Vagina (tissue), 2 donors: ENCODE measurements around the gene CNTNAP5. TPM values are rescaled to one million over a fixed set of nuclear protein-coding genes. Genes with fewer than 3 reads are reported as not detected.

Experiments
- DNase-seq, 2 donors: peaks; one replicate each; pipeline ENCODE4 v3.0.0-alpha.2; 2017; ENCODE audit errors: extremely low spot score in 2 of 2
- H3K27ac ChIP-seq: fragments of 200-600 bp; sonication (generic); one replicate; pipeline ENCODE4 v1.5.1; 2019
- H3K27me3 ChIP-seq: fragments of 200-600 bp; sonication (generic); one replicate; pipeline ENCODE4 v1.5.1; 2019
- H3K36me3 ChIP-seq, 2 donors: fragments of 200-600 bp; sonication (generic); one replicate each; pipeline ENCODE4 v1.5.1; 2017 to 2019
- H3K4me1 ChIP-seq: fragments of 200-600 bp; sonication (generic); one replicate; pipeline ENCODE4 v1.5.1; 2019
- H3K4me3 ChIP-seq, 2 donors: fragments of 200-600 bp; sonication (generic); 1 replicate in 1 of 2; 2 replicates in 1 of 2; pipeline ENCODE4 v1.5.1; 2016 to 2019
- H3K9me3 ChIP-seq: fragments of 200-600 bp; sonication (generic); one replicate; pipeline ENCODE4 v1.5.1; 2019
- POLR2A ChIP-seq, 2 donors: fragments of 450-650 bp; IDR thresholded peaks; one replicate each; pipeline ENCODE4 v1.6.1; 2017; ENCODE audit warnings: antibody characterized with exemption in 2 of 2, mild to moderate bottlenecking in 2 of 2, moderate library complexity in 2 of 2
- POLR2AphosphoS5 ChIP-seq, 2 donors: sonication (generic); formaldehyde crosslinking; IDR thresholded peaks; one replicate each; pipeline ENCODE4 v1.9.0; 2017; ENCODE audit warnings: antibody characterized with exemption in 2 of 2, mild to moderate bottlenecking in 2 of 2, low read depth in 1 of 2; ENCODE audit not compliant: insufficient read depth in 1 of 2
- intact Hi-C: fragments of 100-400 bp; cut with DNase I; formaldehyde crosslinking; loops from one replicate; pipeline ENCODE4 v1.15.1; 2023
- total RNA-seq: library from RNA; depleted of rRNA; stranded (reverse); fragments of >200 nt; gene quantifications from one replicate; pipeline ENCODE4 v1.2.3, GENCODE V29; 2016
- TF ChIP-seq, protein P1 (sequence below), 3 experiments: fragments of 450-650 bp in 2 of 3; fragments of 200-600 bp in 1 of 3; sonication (generic) in 1 of 3; IDR thresholded peaks; one replicate each; pipeline ENCODE4 v1.5.1; 2017 to 2019; ENCODE audit warnings: antibody characterized with exemption in 3 of 3, mild to moderate bottlenecking in 2 of 3, moderate library complexity in 2 of 3

The CNTNAP5 gene
- total RNA-seq, 1 donor from 2014 or later = not detected

DNA sequence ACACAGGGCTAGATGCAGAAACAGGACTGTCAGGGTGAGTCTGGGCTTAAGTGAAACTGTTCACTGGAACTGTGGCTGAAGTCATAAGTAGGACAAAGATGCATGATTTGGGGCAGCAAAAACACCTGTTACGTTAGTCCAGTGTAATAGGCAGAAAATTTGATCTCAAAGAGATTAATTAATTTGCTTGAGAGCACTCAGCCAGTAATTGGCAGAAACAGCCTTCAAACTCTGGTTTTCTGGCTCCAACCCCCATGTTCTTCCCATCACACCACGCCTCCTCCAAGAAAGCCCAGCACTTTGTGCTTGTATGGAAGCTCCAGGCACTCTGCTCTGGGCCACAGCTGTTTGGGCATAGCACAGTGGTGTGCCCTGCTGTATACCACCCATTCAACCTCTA is 54.0 kb downstream of the CNTNAP5 start:
- DNase-seq = no peak

DNA sequence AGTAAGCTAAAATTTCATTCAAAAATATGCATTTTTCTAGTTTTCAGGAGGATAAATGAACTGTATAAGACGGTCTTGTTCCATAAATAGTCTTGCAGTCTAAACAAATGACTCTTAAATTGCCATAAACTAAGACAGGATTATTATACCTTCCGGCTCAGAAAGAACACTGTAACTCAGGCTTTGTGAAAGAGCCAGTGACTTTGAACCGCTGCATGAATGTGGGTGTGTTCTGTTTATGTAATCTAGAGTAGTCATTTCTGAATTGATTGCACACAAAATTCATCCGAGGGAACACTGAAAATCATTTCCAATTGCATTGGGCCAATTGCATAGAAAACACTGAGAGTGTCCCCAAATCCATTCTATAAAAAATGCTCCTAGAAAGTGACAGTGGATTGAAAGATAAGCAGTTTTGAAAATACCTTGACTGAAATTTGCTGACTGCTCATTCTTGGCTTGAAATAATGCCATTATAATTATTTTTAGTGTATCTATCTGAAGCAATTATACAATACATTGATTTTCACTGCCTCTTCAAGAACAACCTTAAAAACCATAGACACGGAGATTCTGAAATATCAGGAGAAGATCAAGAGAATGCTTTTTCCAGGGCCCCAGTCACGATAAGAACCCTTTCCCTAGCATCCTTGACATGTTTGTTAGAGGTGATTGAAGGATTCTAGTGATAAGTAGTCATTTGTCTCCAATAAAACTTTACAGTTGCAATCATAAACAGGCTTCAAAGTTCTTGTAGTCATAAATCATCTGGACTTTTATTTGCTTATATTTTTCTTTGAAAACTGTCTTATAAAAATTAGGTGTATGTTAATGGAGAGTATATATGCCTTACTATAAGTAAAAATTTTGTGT is 55.4 kb downstream of the CNTNAP5 start:
- no peaks in the 10 kb centered on the region for H3K4me1 ChIP-seq
- intact Hi-C loops = no loop called here
- no peak for DNase-seq

More for the DNA sequence above, 54.0 kb downstream of the CNTNAP5 start:
- TF ChIP-seq, protein P1, sequence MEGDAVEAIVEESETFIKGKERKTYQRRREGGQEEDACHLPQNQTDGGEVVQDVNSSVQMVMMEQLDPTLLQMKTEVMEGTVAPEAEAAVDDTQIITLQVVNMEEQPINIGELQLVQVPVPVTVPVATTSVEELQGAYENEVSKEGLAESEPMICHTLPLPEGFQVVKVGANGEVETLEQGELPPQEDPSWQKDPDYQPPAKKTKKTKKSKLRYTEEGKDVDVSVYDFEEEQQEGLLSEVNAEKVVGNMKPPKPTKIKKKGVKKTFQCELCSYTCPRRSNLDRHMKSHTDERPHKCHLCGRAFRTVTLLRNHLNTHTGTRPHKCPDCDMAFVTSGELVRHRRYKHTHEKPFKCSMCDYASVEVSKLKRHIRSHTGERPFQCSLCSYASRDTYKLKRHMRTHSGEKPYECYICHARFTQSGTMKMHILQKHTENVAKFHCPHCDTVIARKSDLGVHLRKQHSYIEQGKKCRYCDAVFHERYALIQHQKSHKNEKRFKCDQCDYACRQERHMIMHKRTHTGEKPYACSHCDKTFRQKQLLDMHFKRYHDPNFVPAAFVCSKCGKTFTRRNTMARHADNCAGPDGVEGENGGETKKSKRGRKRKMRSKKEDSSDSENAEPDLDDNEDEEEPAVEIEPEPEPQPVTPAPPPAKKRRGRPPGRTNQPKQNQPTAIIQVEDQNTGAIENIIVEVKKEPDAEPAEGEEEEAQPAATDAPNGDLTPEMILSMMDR (IDR thresholded peaks at IDR 0.05) = no peak
- TF ChIP-seq POLR2AphosphoS5 (IDR thresholded peaks at IDR 0.05; ENCODE audit: insufficient read depth in 1 of 2, low read depth in 1 of 2) = no peak
- TF ChIP-seq POLR2A (IDR thresholded peaks at IDR 0.05) = no peak
- Histone ChIP-seq H3K27me3 (no peaks in the 10 kb centered on the region), H3K4me1 (no peaks in the 10 kb centered on the region), H3K27ac (no peak overlapping the region), H3K9me3 (no peaks in the 10 kb centered on the region), H3K36me3 (no peaks in the 10 kb centered on the region), H3K4me3 (no peak overlapping the region)
- intact Hi-C loops = no loop called here

DNA sequence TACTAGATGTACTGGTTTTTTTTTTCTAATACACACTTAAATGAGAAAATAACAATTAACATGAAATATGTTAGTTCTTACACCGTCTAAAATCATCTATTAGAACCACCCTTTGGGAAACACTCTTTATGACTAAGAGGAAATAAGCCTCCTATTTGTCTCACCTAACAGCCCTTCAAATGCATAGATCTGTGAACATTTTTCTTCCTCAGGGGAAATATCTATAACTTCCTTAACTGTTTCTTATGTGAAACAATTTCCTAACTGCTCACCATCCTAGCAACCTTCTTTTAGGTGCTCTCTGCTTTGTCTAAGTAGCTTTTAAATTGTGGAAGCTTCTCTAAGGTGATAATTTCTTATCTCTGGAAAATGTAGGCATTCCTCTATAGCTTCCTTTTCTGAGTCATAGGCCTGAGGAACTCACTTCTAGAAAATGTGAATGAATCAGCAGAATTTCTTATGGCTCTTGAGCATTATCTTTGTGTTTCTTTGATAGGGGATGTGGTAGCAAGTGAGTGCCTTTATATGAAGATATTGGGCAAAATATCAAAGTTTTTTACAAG is 56.1 kb downstream of the CNTNAP5 start:
- Histone ChIP-seq H3K4me3 (no peak overlapping the region), H3K27me3 (no peaks in the 10 kb centered on the region), H3K4me1 (no peaks in the 10 kb centered on the region), H3K9me3 (no peaks in the 10 kb centered on the region), H3K36me3 (no peaks in the 10 kb centered on the region), H3K27ac (no peak overlapping the region)
- intact Hi-C loops = no loop called here
- TF ChIP-seq POLR2A (IDR thresholded peaks at IDR 0.05) (no peak), POLR2AphosphoS5 (IDR thresholded peaks at IDR 0.05; ENCODE audit: insufficient read depth in 1 of 2, low read depth in 1 of 2) (no peak)
- TF ChIP-seq, protein P1 (IDR thresholded peaks at IDR 0.05) = no peak
- DNase-seq = no peak

More for the DNA sequence above, 55.4 kb downstream of the CNTNAP5 start:
- Histone ChIP-seq H3K9me3 (no peaks in the 10 kb centered on the region), H3K4me3 (no peak overlapping the region), H3K27me3 (no peaks in the 10 kb centered on the region), H3K27ac (no peak overlapping the region), H3K36me3 (no peaks in the 10 kb centered on the region)
- no peak for TF ChIP-seq POLR2A (IDR thresholded peaks at IDR 0.05)
- TF ChIP-seq, protein P1 (IDR thresholded peaks at IDR 0.05) = no peak
- TF ChIP-seq POLR2AphosphoS5 (IDR thresholded peaks at IDR 0.05; ENCODE audit: insufficient read depth in 1 of 2, low read depth in 1 of 2) = no peak

DNA sequence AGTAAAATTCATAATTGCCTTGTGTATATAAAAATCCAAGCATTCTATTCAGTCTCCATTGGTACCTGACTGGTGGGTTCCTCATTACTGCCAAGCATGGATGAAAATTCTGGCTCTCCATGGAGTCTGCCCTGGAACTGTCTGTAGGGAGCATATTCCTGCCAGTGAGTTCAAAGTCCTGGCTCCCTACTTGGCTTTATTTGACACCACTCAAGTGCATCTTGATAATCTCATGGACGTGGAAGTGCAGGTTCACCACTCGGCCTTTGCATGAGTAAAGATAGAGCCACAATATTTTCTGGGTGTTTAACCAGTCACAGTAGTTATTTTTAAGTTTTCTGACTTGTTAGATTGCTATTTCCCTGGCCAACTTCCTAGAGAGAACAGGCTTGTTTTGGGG is 63.5 kb downstream of the CNTNAP5 start:
- intact Hi-C loops = no loop called here
- H3K4me1 ChIP-seq = no peaks in the 10 kb centered on the region
- no peak for DNase-seq
- H3K36me3 ChIP-seq = no peaks in the 10 kb centered on the region
- H3K27me3 ChIP-seq = no peaks in the 10 kb centered on the region
- H3K27ac ChIP-seq = no peak overlapping the region
- TF ChIP-seq POLR2A (IDR thresholded peaks at IDR 0.05) (no peak), POLR2AphosphoS5 (IDR thresholded peaks at IDR 0.05; ENCODE audit: insufficient read depth in 1 of 2, low read depth in 1 of 2) (no peak)
- TF ChIP-seq, protein P1 (IDR thresholded peaks at IDR 0.05) = no peak
- no peak overlapping the region for H3K4me3 ChIP-seq
- no peaks in the 10 kb centered on the region for H3K9me3 ChIP-seq

DNA sequence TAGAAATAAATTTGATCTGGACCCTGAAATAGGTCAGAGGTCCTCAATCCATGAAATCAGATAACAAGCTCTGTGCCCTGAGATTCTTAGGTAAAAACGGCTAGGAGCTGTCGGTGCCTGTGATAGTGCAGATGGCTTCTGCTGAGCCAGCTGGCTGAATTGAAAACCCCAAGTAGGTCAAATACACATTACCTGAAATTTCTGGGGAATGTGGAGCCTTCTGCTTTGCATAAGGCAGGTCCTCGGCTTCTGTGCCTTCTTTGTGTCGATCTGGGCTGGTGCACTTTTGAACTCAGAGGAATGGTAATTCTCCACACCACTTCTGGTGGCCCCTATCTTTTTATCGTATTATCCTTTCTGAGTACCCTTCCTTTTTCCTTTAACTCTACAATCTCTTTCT is 66.6 kb downstream of the CNTNAP5 start:
- intact Hi-C loops = no loop called here
- no peak overlapping the region for H3K4me3 ChIP-seq
- H3K27ac ChIP-seq = no peak overlapping the region
- H3K27me3 ChIP-seq = no peaks in the 10 kb centered on the region
- no peak for TF ChIP-seq POLR2A (IDR thresholded peaks at IDR 0.05)
- TF ChIP-seq, protein P1 (IDR thresholded peaks at IDR 0.05) = no peak
- no peak for TF ChIP-seq POLR2AphosphoS5 (IDR thresholded peaks at IDR 0.05; ENCODE audit: insufficient read depth in 1 of 2, low read depth in 1 of 2)
- DNase-seq = no peak
- no peaks in the 10 kb centered on the region for H3K4me1 ChIP-seq
- H3K9me3 ChIP-seq = no peaks in the 10 kb centered on the region
- H3K36me3 ChIP-seq = no peaks in the 10 kb centered on the region
